HG02759 (cell line): ENCODE measurements around the gene FIS1.
A peak's percentile ranks its signal among the peaks of the same experiment; 100 is the strongest.

ENCODE experiments used
- ATAC-seq: cut with Tn5 transposase; IDR thresholded peaks from one replicate; pipeline ENCODE4 v1.9.1; 2021; ENCODE audit warnings: mild to moderate bottlenecking, moderate library complexity; ENCODE audit not compliant: unreplicated experiment

Gene FIS1

GRCh38 chr7:101235050-101235449 is 9.8 kb downstream of the FIS1 start:
- ATAC-seq, result no peak

DNA sequence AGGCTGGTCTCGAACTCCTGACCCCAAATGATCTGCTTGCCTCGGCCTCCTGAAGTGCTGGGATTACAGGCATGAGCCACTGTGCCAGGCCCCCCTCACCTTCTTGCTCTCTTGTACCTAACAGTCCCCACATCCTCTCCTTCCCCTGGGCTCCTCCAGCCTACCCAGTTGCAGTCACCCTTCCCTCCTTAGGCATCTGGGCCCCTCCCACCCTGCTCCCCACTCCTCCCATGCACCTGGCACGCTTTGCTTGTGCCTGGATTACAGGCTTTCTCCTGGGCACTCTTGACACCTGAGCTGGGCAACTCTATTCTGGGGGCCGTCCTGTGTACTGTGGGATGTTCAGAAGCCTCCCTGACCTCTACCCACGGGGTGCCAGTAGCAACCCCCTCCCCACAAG is 10.2 kb downstream of the FIS1 start:
- no peak for ATAC-seq

DNA sequence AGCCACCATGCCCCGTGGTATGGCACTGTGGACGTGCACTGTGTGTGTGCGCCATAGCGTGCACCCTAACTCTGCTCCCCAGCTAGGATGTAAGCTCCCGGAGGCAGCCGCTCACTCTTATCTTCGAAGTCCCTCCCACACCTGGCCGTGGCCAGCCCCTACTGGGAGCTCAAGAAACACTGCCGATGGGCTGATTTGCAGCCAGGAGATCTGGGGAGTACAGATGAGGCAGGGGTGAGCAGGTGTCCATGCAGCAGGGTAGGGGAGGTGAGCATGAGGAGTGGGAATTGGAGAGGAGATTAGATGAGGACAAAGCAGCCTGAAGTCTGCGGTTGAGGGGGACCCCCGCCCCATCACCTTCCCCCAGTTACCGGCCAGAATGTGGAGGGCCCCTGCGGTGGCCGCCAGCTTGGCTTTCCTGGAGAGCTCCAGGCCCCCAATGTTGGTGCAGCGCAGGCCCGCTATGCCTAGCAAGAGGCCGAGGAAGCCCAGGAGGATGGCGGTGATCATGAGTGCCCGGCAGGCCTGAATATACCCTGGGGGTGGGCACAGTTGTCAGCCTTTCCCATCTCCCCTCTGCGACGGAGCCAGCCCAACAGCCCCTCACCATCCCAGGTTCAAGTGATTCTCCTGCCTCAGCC is 10.9 kb downstream of the FIS1 start:
- ATAC-seq, result no peak

DNA sequence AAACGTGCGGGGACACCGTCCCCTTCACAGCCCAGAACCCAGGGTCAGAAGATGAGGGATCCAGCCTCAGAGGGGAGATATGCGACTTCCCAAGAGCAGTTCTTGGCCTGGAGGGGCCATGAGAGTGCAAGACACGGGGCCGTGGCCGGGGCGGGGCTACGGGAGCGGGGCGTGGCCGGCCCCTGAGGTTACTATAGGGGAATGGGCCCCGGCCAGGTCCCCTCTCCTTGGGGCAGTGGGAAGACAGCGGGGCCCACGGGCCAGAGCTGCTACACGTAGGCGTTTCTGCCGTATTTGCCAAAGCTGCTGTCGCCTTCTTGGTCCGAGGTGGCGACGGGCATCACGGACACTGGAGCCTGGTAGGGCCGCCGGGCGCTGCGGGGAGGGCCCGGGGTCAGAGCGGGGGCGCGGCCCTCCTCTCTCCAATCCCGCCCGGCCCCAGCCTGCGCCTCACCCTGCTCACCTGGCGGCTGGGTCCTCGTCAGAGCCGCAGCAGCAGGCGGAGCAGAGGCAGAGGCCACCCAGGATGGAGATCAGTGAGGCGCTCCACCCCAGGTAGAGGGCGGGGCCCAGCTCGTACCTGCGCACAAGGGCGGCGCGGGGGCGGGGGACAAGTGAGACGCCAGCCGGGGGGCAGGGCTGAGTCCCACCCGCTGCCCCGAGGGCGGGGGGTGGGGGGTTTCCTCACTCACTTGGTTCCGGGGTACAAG is 12.6 kb downstream of the FIS1 start:
- ATAC-seq, result no peak

- ATAC-seq, result no peak
Observed at GRCh38 chr7:101231644-101232043, 13.2 kb downstream of the FIS1 start.

- no peak for ATAC-seq
Observed at GRCh38 chr7:101226721-101227120, 18.2 kb downstream of the FIS1 start.

DNA sequence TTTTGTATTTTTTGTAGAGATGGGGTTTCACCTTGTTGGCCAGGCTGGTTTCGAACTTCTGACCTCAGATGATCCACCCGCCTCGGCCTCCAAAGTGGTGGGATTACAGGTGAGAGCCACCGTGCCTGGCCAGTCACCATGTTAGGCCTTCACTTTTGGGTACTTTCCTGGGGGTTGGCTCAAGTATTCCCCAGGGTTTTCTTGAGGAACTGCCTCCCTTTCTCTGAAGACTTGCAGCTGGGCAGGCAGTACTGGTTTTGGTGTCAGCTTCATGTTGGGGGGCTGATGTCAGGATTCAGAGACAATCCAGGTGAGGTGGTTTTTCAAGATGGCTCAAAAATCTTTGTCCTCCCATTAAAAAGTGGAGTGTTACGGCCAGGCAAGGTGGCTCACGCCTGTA is 19.2 kb downstream of the FIS1 start:
- no peak for ATAC-seq

DNA sequence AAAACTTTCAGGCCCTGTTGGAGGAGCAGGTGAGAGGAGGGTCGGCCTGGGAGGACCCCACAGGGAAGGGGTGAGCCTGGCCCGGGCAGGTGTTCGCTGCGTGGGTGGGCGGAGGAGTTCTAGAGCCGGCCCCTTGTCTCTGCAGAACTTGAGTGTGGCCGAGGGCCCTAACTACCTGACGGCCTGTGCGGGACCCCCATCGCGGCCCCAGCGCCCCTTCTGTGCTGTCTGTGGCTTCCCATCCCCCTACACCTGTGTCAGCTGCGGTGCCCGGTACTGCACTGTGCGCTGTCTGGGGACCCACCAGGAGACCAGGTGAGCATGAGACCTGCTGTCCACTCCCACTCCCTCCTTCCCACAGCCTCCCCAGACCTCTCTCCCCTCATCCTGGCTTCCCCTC is 21.4 kb downstream of the FIS1 start:
- ATAC-seq, result no peak

DNA sequence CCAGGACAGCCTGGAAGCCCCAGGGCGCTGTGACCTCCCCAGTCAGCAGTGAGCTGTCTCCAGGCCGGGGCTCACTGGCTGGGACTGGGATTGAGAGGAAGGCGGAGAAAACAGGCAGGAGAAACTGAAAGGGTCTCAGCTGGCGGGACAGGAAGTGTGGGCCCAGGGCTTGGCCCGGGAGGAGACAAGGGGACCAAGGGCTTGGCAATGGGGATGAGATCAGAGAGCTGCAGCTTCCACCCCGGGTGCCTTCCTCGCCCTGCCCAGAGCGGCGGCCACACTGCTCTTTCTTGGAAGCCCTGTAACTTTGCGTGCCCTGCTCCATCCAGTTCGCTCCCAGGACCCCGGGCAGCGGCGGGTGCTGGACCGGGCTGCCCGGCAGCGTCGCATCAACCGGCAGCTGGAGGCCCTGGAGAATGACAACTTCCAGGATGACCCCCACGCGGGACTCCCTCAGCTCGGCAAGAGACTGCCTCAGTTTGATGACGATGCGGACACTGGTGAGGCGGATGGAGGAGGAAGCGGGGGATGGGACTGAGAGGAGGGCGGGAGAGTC is 22.5 kb downstream of the FIS1 start:
- no peak for ATAC-seq

- no peak for ATAC-seq
Observed at GRCh38 chr7:101220295-101220694, 24.6 kb downstream of the FIS1 start.

DNA sequence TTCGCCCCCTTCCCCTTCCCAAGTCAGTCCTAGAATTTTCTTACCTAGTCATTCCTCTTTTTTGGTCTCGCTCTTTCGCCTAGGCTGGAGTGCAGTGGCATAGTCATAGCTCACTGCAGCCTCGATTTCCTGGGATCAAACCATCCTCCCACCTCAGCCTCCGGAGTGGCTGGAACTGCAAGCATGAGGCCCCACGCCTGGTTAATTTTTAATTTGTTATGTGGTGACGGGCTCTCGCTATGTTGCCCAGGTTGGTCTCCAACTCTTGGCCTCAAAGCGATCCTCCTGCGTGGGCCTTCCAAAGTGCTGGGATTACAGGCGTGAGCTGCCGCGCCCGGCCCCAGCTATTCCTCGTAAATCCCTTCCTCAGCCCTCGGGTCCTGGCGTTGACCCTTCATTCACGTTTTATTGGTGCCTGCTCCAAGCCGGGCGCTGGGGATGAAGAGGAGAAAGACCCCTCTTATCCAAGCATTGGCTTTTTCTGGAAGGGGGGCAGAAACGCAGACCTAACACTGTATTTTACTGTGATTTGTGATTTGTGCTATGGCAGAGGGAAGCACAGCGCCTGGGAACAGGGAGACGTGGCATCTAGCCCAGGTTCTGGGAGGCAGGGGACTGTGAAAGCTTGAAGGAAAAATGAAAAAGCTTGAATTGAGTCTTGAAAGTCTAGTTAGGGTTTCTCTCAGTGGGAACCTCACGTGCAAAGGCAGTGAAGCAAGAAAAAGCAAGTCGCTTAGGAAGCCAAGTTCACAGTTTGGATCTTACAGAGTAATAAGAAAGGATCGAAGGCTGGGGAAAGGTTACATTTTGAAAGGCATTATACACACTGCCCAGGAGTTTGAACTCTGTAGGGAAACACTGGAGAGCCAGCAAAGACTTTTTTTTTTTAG is 26.4 kb downstream of the FIS1 start:
- ATAC-seq, result peak; percentile 18

DNA sequence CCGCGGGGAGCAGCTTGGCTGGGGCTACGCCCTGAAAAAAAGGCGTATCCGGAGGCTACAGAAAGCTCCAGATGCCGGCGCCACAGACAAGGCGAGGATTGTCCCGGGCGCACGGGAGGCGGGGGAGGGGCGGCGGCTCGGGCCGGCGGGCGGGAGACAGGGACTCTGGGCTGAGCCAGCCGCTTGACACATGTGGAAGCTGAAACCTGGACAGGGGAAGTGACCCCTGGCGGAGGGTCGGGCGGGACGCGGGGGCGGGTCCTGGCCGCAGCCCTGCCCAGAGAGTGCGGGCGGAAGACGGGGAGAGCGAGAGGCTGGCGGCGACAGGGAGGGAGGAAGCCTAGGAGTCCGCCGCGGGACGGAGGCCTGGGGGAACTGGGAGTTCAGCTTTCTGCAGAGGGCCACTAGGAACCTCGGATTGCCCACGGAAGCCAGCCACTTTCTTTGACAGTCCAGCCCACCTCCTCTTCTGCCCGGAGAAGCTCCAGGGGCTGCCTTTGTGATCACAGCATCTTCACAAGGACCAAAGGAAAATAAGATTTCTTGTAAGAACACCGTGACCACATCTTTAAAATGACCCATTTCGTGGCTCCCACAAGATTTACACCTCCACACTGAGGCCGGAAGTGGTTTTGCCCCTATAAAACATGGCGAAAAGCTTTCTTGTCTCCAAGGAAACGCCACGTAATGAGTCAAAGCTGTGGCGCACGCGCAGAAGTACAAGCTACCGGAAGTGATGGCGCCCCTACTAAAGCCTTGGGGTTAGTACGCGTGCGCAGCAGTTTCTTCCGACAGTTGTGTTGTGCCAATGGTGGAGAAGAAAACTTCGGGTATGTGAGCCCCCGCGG is 27.3 kb downstream of the FIS1 start, which contains the start of the genes PLOD3 and ZNHIT1:
Gene PLOD3 (minus strand): TSS at position 194 of the 848 bp plus-strand sequence. CDS start 307 bp downstream, outside the sequence.
Gene ZNHIT1 (plus strand): TSS at position 778 of the 848 bp plus-strand sequence. CDS start 31 bp downstream, at position 809.
- ATAC-seq, result peak; percentile 72

DNA sequence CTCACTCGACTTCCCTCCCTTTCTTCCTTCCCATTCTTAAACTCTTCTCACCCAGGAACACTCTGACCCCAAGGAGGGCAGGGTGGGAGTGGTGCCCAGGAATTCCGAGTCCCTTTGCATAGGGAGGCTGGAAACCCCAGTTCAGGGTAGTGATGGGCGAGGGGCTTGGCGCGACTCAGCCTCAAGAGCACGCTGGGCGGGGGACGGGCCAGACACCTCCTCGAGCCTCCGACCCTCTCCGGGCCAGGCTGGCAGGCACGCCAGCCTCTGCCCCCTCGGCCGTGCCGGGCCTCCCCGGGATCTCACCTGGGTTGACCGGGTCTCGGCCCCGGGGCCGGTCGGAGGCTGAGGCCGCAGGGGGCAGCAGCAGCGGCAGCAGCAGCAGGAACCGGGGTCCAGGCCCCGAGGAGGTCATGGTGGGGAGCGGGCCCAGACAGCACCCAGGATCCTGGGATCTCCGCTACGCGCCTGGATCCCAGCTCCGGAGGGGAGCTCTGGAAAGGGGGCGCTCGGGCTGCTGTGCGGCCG is 28.0 kb downstream of the FIS1 start:
- ATAC-seq, result peak; percentile 27

GRCh38 chr7:101216001-101216859 is 28.7 kb downstream of the FIS1 start:
- no peak for ATAC-seq

DNA sequence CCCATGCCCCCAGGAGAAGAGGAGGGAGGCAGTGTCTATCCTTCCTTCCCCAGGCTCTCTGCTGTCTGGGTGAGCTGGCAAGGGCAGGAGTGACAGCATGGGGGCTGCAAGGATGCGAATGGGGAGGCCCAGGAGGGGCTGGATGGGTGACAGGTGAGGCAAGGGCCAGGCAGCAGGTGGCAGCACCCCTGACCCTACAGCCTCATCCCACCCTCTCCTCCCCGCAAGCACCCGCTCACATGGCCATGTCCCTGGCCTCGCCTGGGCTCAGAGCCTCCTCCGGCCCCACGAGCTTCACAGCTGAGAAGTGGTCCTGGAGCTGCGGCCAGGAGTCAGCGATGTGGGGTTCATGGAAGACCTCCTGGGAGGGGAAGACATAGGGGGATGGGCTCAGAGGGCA is 32.9 kb downstream of the FIS1 start:
- ATAC-seq, result no peak

- ATAC-seq, result no peak
Observed at GRCh38 chr7:101211501-101211900, 33.4 kb downstream of the FIS1 start.

- no peak for ATAC-seq
Observed at GRCh38 chr7:101210143-101210542, 34.7 kb downstream of the FIS1 start.

DNA sequence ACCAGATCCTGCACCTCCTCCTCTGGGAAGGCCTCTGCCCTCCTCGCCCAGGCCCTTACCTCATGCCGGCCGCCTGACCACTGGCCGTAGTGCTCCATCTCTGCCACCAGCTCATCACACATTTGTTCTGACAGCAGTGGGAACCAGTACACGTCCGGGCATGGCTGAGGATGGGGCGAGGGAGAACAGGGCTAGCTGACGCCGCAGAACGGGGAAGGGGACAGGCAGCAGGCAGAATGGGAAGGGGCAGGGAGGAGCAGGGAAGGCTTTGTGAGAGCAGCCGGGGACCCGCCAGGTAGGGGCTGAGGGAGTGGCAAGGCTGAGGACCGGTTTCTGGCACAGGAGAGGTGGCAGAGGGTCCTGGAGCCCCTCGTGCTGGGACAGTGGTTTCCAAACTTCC is 36.1 kb downstream of the FIS1 start:
- no peak for ATAC-seq

DNA sequence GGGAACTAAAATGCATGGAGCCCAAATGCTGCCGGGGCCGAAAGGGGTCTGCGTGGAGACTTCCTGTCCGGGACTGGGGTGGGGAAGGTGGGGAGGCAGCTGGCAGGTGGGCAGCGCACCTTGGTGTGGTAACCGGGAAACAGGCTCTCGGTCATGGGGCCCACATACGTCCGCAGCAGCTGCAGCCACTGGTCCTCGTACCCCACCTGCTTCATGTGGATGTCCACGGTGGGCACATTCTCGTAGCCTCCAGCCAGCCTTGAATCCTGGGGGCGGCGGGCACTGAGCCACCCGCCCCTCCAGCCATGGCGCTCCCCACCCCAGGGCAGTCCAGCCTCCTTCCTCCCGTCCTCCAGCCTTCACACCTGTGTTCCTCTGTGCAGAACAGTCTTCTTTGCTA is 37.4 kb downstream of the FIS1 start:
- no peak for ATAC-seq
